ENCODE results near the gene LRRC75B. TPM values are rescaled to one million over a fixed set of nuclear protein-coding genes. Genes with fewer than 3 reads are reported as not detected.
"Not testable (repeated sequence)": the region's sequence is repeated elsewhere in the genome, so short reads cannot be mapped to it uniquely, and the experiment has no call there.

Gene LRRC75B
- total RNA-seq, 2 experiments from 2014 or later, result 0.93 to 2.1 TPM

- no peak for DNase-seq
- POLR2A ChIA-PET, result no interaction called here
- no peak overlapping the region for H3K4me3 Mint-ChIP-seq
- H3K4me1 Mint-ChIP-seq, result peaks cover 16% of the 10 kb centered on the region
- H3K27ac Mint-ChIP-seq, result no peak overlapping the region
- H3K27me3 Mint-ChIP-seq, result no peaks in the 10 kb centered on the region
- H3K36me3 Mint-ChIP-seq (ENCODE audit: low read depth), result peaks cover 59% of the 10 kb centered on the region
- CTCF ChIA-PET, result no interaction called here
- no peaks in the 10 kb centered on the region for H3K9me3 Mint-ChIP-seq
Observed at GRCh38 chr22:24567668-24568067, 25.2 kb downstream of the LRRC75B start.

DNA sequence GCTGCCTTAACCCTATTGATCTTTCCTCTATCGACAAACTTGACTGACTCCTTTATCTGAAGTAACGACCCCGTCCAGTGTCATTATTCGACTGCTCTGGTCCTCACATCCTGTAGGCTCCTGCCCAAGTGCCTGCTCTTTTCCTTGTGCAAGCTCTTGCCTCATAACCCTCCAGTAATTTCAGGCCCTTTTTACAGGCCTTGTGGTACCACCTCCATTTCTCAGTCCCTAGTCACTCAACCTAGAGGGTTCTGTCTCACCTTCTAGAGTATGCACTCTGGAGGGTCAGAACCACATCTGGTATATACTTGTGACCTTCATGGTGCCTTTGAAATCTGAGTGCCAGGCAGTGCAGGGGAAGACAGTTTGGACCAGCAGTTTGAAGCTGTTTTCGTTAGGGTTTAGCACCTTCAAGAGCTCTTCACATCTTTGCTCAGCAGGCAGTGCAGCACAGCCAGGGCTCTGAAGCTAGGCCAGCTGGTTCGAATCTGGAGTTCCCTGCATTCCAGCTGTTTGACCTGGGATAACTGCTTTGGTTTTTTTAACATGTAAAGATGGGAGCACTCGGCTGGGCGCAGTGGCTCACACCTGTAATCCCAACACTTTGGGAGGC, 25.9 kb downstream of the LRRC75B start:
- no peak for DNase-seq
- no peaks in the 10 kb centered on the region for H3K9me3 Mint-ChIP-seq
- POLR2A ChIA-PET, result no interaction called here
- peak overlapping the region; percentile 5 for H3K27ac Mint-ChIP-seq
- H3K36me3 Mint-ChIP-seq (ENCODE audit: low read depth), result peaks cover 57% of the 10 kb centered on the region
- CTCF ChIA-PET, result no interaction called here
- no peak overlapping the region for H3K4me3 Mint-ChIP-seq
- H3K27me3 Mint-ChIP-seq, result no peaks in the 10 kb centered on the region
- H3K4me1 Mint-ChIP-seq, result peaks cover 18% of the 10 kb centered on the region

DNA sequence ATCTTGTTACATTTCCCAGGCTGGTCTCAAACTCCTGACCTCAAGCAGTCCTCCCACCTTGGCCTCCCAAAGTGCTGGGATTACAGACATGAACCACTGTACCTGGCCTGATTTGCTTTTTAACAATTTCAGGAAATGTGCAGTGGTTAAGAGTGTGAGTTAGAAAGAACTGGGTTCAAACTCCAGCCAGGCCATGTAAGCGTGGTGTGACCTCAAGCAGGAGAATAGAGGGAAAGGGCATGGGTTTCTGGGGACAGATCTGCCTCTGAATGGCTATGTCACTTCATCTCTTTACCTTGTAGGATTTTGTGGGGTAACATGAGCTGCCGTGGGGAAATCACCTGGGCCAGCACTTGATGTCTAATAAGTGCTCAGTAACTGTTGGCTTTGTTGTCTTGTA, 27.8 kb downstream of the LRRC75B start:
- H3K9me3 Mint-ChIP-seq, result no peaks in the 10 kb centered on the region
- DNase-seq, result no peak
- ChIA-PET POLR2A (no interaction called here), CTCF (no interaction called here)
- H3K4me3 Mint-ChIP-seq, result no peak overlapping the region
- no peak overlapping the region for H3K27ac Mint-ChIP-seq
- H3K27me3 Mint-ChIP-seq, result no peaks in the 10 kb centered on the region
- peaks cover 54% of the 10 kb centered on the region for H3K36me3 Mint-ChIP-seq (ENCODE audit: low read depth)
- H3K4me1 Mint-ChIP-seq, result peaks cover 26% of the 10 kb centered on the region

- Mint-ChIP-seq H3K4me3 (no peak overlapping the region), H3K27ac (no peak overlapping the region), H3K9me3 (no peaks in the 10 kb centered on the region), H3K27me3 (no peaks in the 10 kb centered on the region), H3K4me1 (peaks cover 29% of the 10 kb centered on the region), H3K36me3 (ENCODE audit: low read depth) (peaks cover 52% of the 10 kb centered on the region)
- DNase-seq, result no peak
- ChIA-PET POLR2A (interaction anchor here (1.0 kb wide), 1 partner anchor 8 kb away, joined by 5 read pairs; no protein-coding TSS in a partner anchor), CTCF (no interaction called here)
Observed at GRCh38 chr22:24564376-24565058, 28.4 kb downstream of the LRRC75B start.

- Mint-ChIP-seq H3K27me3 (no peaks in the 10 kb centered on the region), H3K36me3 (ENCODE audit: low read depth) (peaks cover 57% of the 10 kb centered on the region), H3K9me3 (no peaks in the 10 kb centered on the region), H3K27ac (no peak overlapping the region), H3K4me1 (peaks cover 42% of the 10 kb centered on the region), H3K4me3 (no peak overlapping the region)
- DNase-seq, result no peak
- POLR2A ChIA-PET, result no interaction called here
- CTCF ChIA-PET, result no interaction called here
Observed at GRCh38 chr22:24563246-24563645, 29.6 kb downstream of the LRRC75B start.

GRCh38 chr22:24559471-24559870, 33.4 kb downstream of the LRRC75B start:
- Mint-ChIP-seq H3K9me3 (no peaks in the 10 kb centered on the region), H3K27me3 (no peaks in the 10 kb centered on the region), H3K27ac (no peak overlapping the region), H3K4me3 (no peak overlapping the region), H3K36me3 (ENCODE audit: low read depth) (peaks cover 58% of the 10 kb centered on the region), H3K4me1 (peaks cover 56% of the 10 kb centered on the region)
- DNase-seq, result no peak
- POLR2A ChIA-PET, result interaction anchor here (1.0 kb wide), 1 partner anchor 48 kb away, joined by 4 read pairs; no protein-coding TSS in a partner anchor
- CTCF ChIA-PET, result no interaction called here

- Mint-ChIP-seq H3K27ac (peak within 1 kb of the TSS; percentile 93), H3K27me3 (no peaks in the 10 kb centered on the region), H3K9me3 (no peaks in the 10 kb centered on the region), H3K4me1 (peaks cover 58% of the 10 kb centered on the region), H3K4me3 (peak within 1 kb of the TSS; percentile 99), H3K36me3 (ENCODE audit: low read depth) (peaks cover 42% of the 10 kb centered on the region)
- DNase-seq, result peak; percentile 100
- CTCF ChIA-PET, result interaction anchor here (0.6 to 1.6 kb wide), 6 partner anchors 28 to 248 kb away, joined by 3 read pairs; no protein-coding TSS in a partner anchor
- POLR2A ChIA-PET, result interaction anchor here (0.6 to 3.8 kb wide), 25 partner anchors 11 to 661 kb away, joined by 3 to 17 read pairs (median 5); partner anchors contain the start of genes ADORA2A, CABIN1, LRRC75B and MIF
Observed at GRCh38 chr22:24555165-24556039, 37.5 kb downstream of the LRRC75B start, which contains the start of gene SNRPD3. SNRPD3 (plus strand) TSS chr22:24555999; CDS start chr22:24557675, 1,676 bp downstream.

GRCh38 chr22:24554313-24555164, 38.3 kb downstream of the LRRC75B start, which contains the start of gene GUCD1:
GUCD1 (minus strand) TSS chr22:24555138; CDS start chr22:24554991, 147 bp downstream.
- DNase-seq, result peak; percentile 41
- Mint-ChIP-seq H3K36me3 (ENCODE audit: low read depth) (peaks cover 39% of the 10 kb centered on the region), H3K27ac (peak within 1 kb of the TSS; percentile 93), H3K9me3 (no peaks in the 10 kb centered on the region), H3K4me3 (peak within 1 kb of the TSS; percentile 99), H3K27me3 (no peaks in the 10 kb centered on the region), H3K4me1 (peaks cover 58% of the 10 kb centered on the region)
- ChIA-PET CTCF (interaction anchor here (0.7 to 1.6 kb wide), 5 partner anchors 27 to 249 kb away, joined by 3 read pairs; no protein-coding TSS in a partner anchor), POLR2A (interaction anchor here (0.6 to 3.8 kb wide), 26 partner anchors 10 to 660 kb away, joined by 3 to 17 read pairs (median 4); partner anchors contain the start of genes ADORA2A, CABIN1, LRRC75B and MIF)

DNA sequence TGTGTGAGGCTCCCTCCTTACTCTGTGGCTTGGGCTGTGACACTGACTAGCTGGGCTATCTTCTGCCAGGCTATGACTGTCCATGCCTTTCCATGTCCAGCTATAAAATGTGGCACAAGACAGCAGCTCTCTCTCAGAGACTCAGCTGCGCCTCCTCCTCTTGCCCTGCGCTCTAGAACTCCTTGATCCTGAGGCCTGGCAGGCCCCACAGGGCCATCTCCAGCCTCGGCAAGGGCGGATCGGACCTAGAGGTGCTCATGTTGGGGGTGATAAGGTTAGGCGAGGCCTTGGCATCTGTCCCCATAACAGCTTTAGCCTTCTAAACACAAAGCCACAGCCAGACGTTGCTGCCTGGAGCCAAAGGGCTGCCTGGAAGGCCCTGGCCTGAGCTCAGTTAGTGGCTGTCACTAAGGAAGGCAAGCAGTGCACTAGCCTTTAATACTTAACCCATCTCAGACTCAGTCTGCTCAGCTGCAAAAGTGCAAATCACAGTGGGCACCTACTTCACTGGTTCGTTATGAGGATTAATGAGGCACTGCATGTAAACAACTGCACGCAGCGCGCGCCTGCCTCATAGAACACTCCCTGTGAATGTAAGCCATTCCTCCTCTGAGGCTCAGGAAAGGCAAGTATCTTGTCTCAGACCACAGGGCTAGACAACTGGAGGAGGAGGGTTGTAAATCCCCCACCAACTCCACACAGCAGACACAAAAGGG, 39.1 kb downstream of the LRRC75B start:
- H3K9me3 Mint-ChIP-seq, result no peaks in the 10 kb centered on the region
- ChIA-PET POLR2A (interaction anchor here (0.9 to 3.8 kb wide), 10 partner anchors 9 to 126 kb away, joined by 3 to 17 read pairs (median 6); partner anchors contain the start of gene ADORA2A), CTCF (no interaction called here)
- H3K27ac Mint-ChIP-seq, result peak overlapping the region; percentile 80
- peak; percentile 19 for DNase-seq
- peak overlapping the region; percentile 93 for H3K4me3 Mint-ChIP-seq
- H3K4me1 Mint-ChIP-seq, result peaks cover 50% of the 10 kb centered on the region
- peaks cover 34% of the 10 kb centered on the region for H3K36me3 Mint-ChIP-seq (ENCODE audit: low read depth)
- no peaks in the 10 kb centered on the region for H3K27me3 Mint-ChIP-seq

DNA sequence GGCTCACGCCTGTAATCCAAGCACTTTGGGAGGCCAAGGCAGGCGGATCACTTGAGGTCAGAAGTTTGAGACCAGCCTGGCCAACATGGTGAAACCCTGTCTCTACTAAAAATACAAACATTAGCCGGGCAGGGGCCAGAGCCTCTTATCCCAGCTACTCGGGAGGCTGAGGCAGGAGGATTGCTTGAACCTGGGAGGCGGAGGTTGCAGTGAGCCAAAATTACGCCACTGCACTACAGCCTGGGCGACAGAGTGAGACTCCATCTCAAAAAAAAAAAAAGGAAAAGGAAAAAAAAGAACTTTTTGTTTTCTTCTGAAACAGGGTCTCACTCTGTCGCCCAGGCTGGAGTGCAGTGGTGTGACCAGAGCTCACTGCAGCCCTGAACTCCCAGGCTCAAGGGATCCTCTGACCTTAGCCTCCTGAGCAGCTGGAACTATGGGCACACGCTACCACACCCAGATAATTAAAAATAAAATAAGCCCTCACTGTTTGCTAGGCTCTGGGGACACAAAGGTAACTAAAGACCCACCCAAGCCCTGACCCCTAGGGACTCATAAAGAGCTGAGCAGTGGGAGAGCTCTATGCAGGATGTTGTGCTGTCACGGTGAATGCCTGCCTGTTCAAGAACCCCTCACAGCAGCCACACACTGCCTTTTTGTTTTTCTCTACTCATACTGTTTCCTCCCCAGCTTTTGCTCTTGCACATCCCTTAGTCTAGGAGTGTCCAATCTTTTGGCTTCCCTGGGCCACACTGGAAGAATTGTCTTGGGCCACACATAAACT, 40.2 kb downstream of the LRRC75B start:
- CTCF ChIA-PET, H3K4me3 Mint-ChIP-seq, H3K9me3 Mint-ChIP-seq, DNase-seq, H3K27me3 Mint-ChIP-seq: not testable (repeated sequence)
- Mint-ChIP-seq H3K4me1 (peaks cover 39% of the 10 kb centered on the region), H3K36me3 (ENCODE audit: low read depth) (peaks cover 29% of the 10 kb centered on the region), H3K27ac (peak overlapping the region; percentile 54)
- POLR2A ChIA-PET, result interaction anchor here (1.0 to 3.8 kb wide), 5 partner anchors 8 to 49 kb away, joined by 3 to 17 read pairs (median 4); no protein-coding TSS in a partner anchor

DNA sequence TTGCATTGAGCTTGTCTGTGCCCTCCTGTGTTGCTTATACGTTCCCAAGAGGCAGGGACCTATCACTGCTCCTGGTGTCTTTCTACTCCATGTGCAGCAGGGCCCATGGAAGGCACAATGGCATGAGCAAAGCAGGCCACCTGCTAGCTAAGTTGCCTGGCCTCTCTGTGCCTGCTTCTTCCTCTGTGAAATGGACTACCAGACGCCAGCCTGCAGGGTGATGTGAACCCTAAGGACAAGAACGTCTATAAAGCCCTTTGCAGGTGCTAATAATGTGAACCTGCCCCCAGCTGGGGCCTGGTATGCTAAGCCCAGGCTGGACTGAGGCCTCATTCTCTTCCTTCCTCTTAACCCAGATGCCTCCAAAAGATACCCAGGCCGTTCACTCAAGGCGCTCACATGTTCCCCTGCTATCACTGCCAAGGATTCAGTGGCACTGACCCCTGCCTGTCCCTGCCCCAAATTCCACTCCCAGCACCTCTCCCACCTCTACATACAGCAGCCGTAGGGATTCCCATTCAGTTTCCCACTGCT, 41.9 kb downstream of the LRRC75B start:
- H3K27ac Mint-ChIP-seq, result no peak overlapping the region
- CTCF ChIA-PET, result no interaction called here

More for the DNA sequence above, 41.9 kb downstream of the LRRC75B start:
- H3K27me3 Mint-ChIP-seq, result no peaks in the 10 kb centered on the region
- POLR2A ChIA-PET, result interaction anchor here (1.5 to 1.6 kb wide), 2 partner anchors 9 to 13 kb away, joined by 4 read pairs; no protein-coding TSS in a partner anchor
- peaks cover 27% of the 10 kb centered on the region for H3K4me1 Mint-ChIP-seq
- H3K9me3 Mint-ChIP-seq, result no peaks in the 10 kb centered on the region
- no peak for DNase-seq
- H3K36me3 Mint-ChIP-seq (ENCODE audit: low read depth), result peaks cover 31% of the 10 kb centered on the region
- no peak overlapping the region for H3K4me3 Mint-ChIP-seq
